GM12878 (cell line): ENCODE results near the gene NAA60. TPM values are rescaled to one million over a fixed set of nuclear protein-coding genes. Genes with fewer than 3 reads are reported as not detected.
A peak's percentile ranks its signal among the peaks of the same experiment; 100 is the strongest.

ENCODE experiments used
- ATAC-seq: fragments of 200-7000 bp; cut with Tn5 transposase; 3 replicates; pipeline ENCODE4 v1.9.1; 2020; ENCODE audit warnings: mild to moderate bottlenecking, moderate library complexity
- BruUV-seq: library from RNA; stranded (reverse); fragments of 400-500 nt; replicated peaks from 2 replicates; lab custom pipeline; 2021; lab: Mats Ljungman, UMichigan
- CTCF ChIA-PET: fragments of 300-600 bp; sonication (Branson Sonifier 250); formaldehyde crosslinking; extraction: SDS; loops from one replicate; lab custom pipeline; 2021; ENCODE audit warnings: inconsistent platforms; lab: Yijun Ruan, JAX
- POLR2A ChIA-PET: fragments of 350-600 bp; formaldehyde crosslinking; extraction: SDS; loops from one replicate; lab custom pipeline; 2021; ENCODE audit warnings: inconsistent platforms; lab: Charles Lee
- RAD21 ChIA-PET: fragments of 300-600 bp; sonication (Branson Sonifier 250); formaldehyde crosslinking; loops from one replicate; lab custom pipeline; 2023; ENCODE audit warnings: antibody characterized with exemption; ENCODE audit not compliant: unreplicated experiment; lab: Charles Lee
- SMC1A ChIA-PET: fragments of 300-600 bp; sonication (Branson Sonifier 250); formaldehyde crosslinking; loops from one replicate; lab custom pipeline; 2023; ENCODE audit not compliant: unreplicated experiment, uncharacterized antibody; lab: Charles Lee
- DNase-seq: peaks from one replicate; pipeline ENCODE4 v3.0.0-alpha.2; 2011; ENCODE audit warnings: low read depth, low spot score
- FAIRE-seq: peaks from 3 replicates; lab custom pipeline; 2011; peaks lifted over from hg19 to GRCh38; lab: Jason Lieb, UNC
- H2AFZ ChIP-seq: 2 replicates; pipeline ENCODE4 v1.6.0; 2011; ENCODE audit warnings: low read depth, low read length, control low read depth; ENCODE audit not compliant: control insufficient read depth
- H3K27ac ChIP-seq: 2 replicates; pipeline ENCODE4 v1.5.1; 2011; ENCODE audit warnings: control low read depth; ENCODE audit not compliant: control insufficient read depth, insufficient read depth
- H3K27me3 ChIP-seq, 2 experiments: replicated peaks in 1 of 2; 2 replicates each; pipeline versions ENCODE4 v1.6.0 to v1.6.1; 2011; ENCODE audit warnings: low read length in 1 of 2; ENCODE audit not compliant: control insufficient read depth in 2 of 2, insufficient read depth in 2 of 2
- H3K36me3 ChIP-seq, 2 experiments: 2 replicates each; pipeline ENCODE4 v1.5.1; 2011; ENCODE audit warnings: low read length in 1 of 2; ENCODE audit not compliant: control insufficient read depth in 2 of 2, insufficient read depth in 2 of 2
- H3K4me1 ChIP-seq: 2 replicates; pipeline ENCODE4 v1.6.1; 2011; ENCODE audit warnings: mild to moderate bottlenecking, low read length, moderate library complexity, mixed read lengths; ENCODE audit not compliant: control insufficient read depth, insufficient read depth
- H3K4me2 ChIP-seq: 2 replicates; pipeline ENCODE4 v1.6.0; 2011; ENCODE audit warnings: control low read depth; ENCODE audit not compliant: control insufficient read depth, insufficient read depth
- H3K4me3 ChIP-seq: fragments of 200-600 bp; sonication (generic); 2 replicates; pipeline ENCODE4 v1.5.1; 2016
- H3K79me2 ChIP-seq: 2 replicates; pipeline ENCODE4 v1.6.0; 2011; ENCODE audit warnings: low read length; ENCODE audit not compliant: control insufficient read depth, insufficient read depth
- H3K9ac ChIP-seq: 2 replicates; pipeline ENCODE4 v1.8.0; 2011; ENCODE audit warnings: low read length, control low read depth, mixed read lengths; ENCODE audit not compliant: control insufficient read depth, insufficient read depth
- H3K9me3 ChIP-seq: replicated peaks from 3 replicates; pipeline ENCODE4 v1.5.1; 2011; ENCODE audit warnings: mild to moderate bottlenecking, low read length; ENCODE audit not compliant: control insufficient read depth, insufficient read depth
- H4K20me1 ChIP-seq: 2 replicates; pipeline ENCODE4 v1.6.0; 2011; ENCODE audit not compliant: control insufficient read depth, insufficient read depth
- CBX3 ChIP-seq: fragments of 200-600 bp; sonication (generic); IDR thresholded peaks from 2 replicates; pipeline ENCODE4 v1.6.1; 2016; ENCODE audit warnings: low read depth, borderline replicate concordance
- CHD2 ChIP-seq: IDR thresholded peaks from 2 replicates; pipeline ENCODE4 v1.6.1; 2011; ENCODE audit warnings: low read depth, low read length, improper control_type of control experiment, borderline replicate concordance
- CREM ChIP-seq: IDR thresholded peaks from 2 replicates; pipeline ENCODE4 v1.6.1; 2014; ENCODE audit warnings: antibody characterized with exemption, low read depth
- EGR1 ChIP-seq, 2 experiments: IDR thresholded peaks; 1 replicate in 1 of 2; 2 replicates in 1 of 2; pipeline ENCODE4 v1.6.1; 2011 to 2012; ENCODE audit warnings: low read depth in 2 of 2, low read length in 2 of 2, borderline replicate concordance in 1 of 2, mild to moderate bottlenecking in 1 of 2, moderate library complexity in 1 of 2
- IKZF2 ChIP-seq, 2 experiments: fragments of 450-650 bp; IDR thresholded peaks; 2 replicates each; pipeline ENCODE4 v1.6.1; 2017; ENCODE audit warnings: mild to moderate bottlenecking in 2 of 2, moderate library complexity in 2 of 2
- POLR2A ChIP-seq: IDR thresholded peaks from 2 replicates; pipeline ENCODE4 v1.6.1; 2011; ENCODE audit warnings: low read depth, mild to moderate bottlenecking, low read length
- POLR2AphosphoS5 ChIP-seq: IDR thresholded peaks from 2 replicates; pipeline ENCODE4 v1.6.1; 2011; ENCODE audit warnings: mild to moderate bottlenecking, low read length, inconsistent platforms
- TAF1 ChIP-seq: IDR thresholded peaks from 2 replicates; pipeline ENCODE4 v1.6.1; 2011; ENCODE audit warnings: mild to moderate bottlenecking, low read depth, low read length, borderline replicate concordance
- YY1 ChIP-seq: IDR thresholded peaks from 2 replicates; pipeline ENCODE4 v1.6.1; 2011; ENCODE audit warnings: low read depth, mild to moderate bottlenecking, low read length
- WGBS: methylation state at CpG from one replicate; pipeline ENCODE4 v1.1.6; 2016; ENCODE audit warnings: low lambda C conversion rate; ENCODE audit not compliant: insufficient replicate concordance, insufficient coverage; ENCODE audit errors: missing lambda C conversion rate; 5-methylcytosine and 5-hydroxymethylcytosine counted together
- in situ Hi-C: fragments of 300-500 bp; cut with MboI; formaldehyde crosslinking; loops from 9 replicates; pipeline ENCODE4 v1.14.3; 2018; ENCODE audit warnings: mixed read lengths
- intact Hi-C: fragments of 100-400 bp; cut with micrococcal nuclease; formaldehyde crosslinking; loops from one replicate; pipeline ENCODE4 v1.14.2; 2022; ENCODE audit not compliant: unreplicated experiment
- polyA plus RNA-seq, 11 experiments: library from polyadenylated mRNA; depleted of rRNA in 4 of 11; unstranded in 6 of 11; stranded (reverse) in 5 of 11; fragments of >200 nt; fragmentation: Nextera tagmentation in 4 of 11; fragmentation: Illumina TruSeq in 1 of 11; extraction: Ambion mirVana in 4 of 11; extraction: Trizol in 1 of 11; gene quantifications; 1 replicate in 1 of 11; 2 replicates in 10 of 11; pipeline versions ENCODE4 v1.2.1 to v1.2.3, GENCODE V29; 2011 to 2016; ENCODE audit warnings: inconsistent platforms in 2 of 11, missing spikeins in 2 of 11, low read depth in 1 of 11
- total RNA-seq, 4 experiments: library from RNA; depleted of rRNA in 3 of 4; stranded (reverse); fragments of >200 nt in 3 of 4; fragmentation: Illumina TruSeq in 1 of 4; extraction: Trizol in 1 of 4; gene quantifications; 2 replicates each; pipeline versions ENCODE4 v1.2.1 to v1.2.3, GENCODE V29; 2013 to 2021
- TF ChIP-seq, protein P1 (sequence below): fragments of 450-650 bp; formaldehyde crosslinking; IDR thresholded peaks from 2 replicates; pipeline ENCODE4 v1.4.0; 2020; ENCODE audit warnings: mild to moderate bottlenecking, moderate library complexity
- TF ChIP-seq, protein P2 (sequence below): IDR thresholded peaks from 2 replicates; pipeline ENCODE4 v1.6.1; 2011; ENCODE audit warnings: low read depth, low read length, improper control_type of control experiment, borderline replicate concordance

NAA60 gene
- total and polyA plus RNA-seq, 10 of the 15 experiments (the other 5 are each of a cell fraction or from before 2014, with no cell fraction given), result 6.2 to 43.1 (median 34.6) TPM

DNA sequence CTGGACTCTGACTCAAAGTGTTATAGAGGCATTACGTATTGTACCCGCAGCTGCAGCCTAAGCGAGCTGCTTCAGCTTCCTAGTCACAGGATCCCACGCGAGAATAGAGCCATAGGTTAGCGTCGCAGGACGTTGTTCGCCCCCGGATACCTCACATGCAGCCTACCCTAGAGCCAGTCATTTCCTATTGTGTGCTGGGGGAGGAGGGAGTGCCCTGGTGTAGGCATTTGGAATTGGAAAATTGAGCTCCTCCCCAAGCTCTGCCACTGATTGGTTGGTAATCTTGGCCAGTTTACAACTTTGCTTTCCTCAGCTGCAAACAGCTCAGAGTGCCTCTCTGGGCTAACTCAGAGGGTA is 530 bp downstream of the NAA60 start:
- RAD21 ChIA-PET, result interaction anchor here (0.9 to 1.1 kb wide), 3 partner anchors 9 to 161 kb away, joined by 3 to 6 read pairs (median 5); partner anchors contain the start of genes ZNF174 and ZSCAN32
- no peak overlapping the region for H2AFZ ChIP-seq

More for the DNA sequence above, 530 bp downstream of the NAA60 start:
- Histone ChIP-seq H3K27me3 (no peaks in the 10 kb centered on the region), H3K36me3 (no peaks in the 10 kb centered on the region; a peak in 1 of 4 replicates), H3K27ac (peak overlapping the region; percentile 75), H3K4me1 (no peaks in the 10 kb centered on the region), H3K4me2 (0 out of 2 replicates have a peak overlapping the region, but pooled peaks have one; percentile 29), H4K20me1 (no peaks in the 10 kb centered on the region), H3K79me2 (peaks cover 18% of the 10 kb centered on the region), H3K9ac (peak overlapping the region; percentile 54)
- DNase-seq (no peak), FAIRE-seq (no peak)
- ChIA-PET CTCF (interaction anchor here (1.0 to 2.2 kb wide), 8 partner anchors 13 to 310 kb away, joined by 3 to 12 read pairs (median 4); partner anchors contain the start of genes ZNF174 and ZSCAN32), POLR2A (interaction anchor here (0.6 to 2.1 kb wide), 6 partner anchors 13 to 161 kb away, joined by 3 to 10 read pairs (median 4); partner anchors contain the start of genes ZNF174, ZNF263 and ZSCAN32), SMC1A (interaction anchor here (0.7 to 2.7 kb wide), 8 partner anchors 9 to 179 kb away, joined by 3 to 11 read pairs (median 4); partner anchors contain the start of genes ZNF174 and ZSCAN32)
- BruUV-seq, result TSS peak; percentile 92
- 0 out of 2 replicates have a peak, but pooled peaks have one; percentile 11 for TF ChIP-seq YY1
- TF ChIP-seq POLR2AphosphoS5, result peak; percentile 58
- TF ChIP-seq TAF1, result peak; percentile 31; the same call in 1 of the 2 replicates
- TF ChIP-seq, protein P1, sequence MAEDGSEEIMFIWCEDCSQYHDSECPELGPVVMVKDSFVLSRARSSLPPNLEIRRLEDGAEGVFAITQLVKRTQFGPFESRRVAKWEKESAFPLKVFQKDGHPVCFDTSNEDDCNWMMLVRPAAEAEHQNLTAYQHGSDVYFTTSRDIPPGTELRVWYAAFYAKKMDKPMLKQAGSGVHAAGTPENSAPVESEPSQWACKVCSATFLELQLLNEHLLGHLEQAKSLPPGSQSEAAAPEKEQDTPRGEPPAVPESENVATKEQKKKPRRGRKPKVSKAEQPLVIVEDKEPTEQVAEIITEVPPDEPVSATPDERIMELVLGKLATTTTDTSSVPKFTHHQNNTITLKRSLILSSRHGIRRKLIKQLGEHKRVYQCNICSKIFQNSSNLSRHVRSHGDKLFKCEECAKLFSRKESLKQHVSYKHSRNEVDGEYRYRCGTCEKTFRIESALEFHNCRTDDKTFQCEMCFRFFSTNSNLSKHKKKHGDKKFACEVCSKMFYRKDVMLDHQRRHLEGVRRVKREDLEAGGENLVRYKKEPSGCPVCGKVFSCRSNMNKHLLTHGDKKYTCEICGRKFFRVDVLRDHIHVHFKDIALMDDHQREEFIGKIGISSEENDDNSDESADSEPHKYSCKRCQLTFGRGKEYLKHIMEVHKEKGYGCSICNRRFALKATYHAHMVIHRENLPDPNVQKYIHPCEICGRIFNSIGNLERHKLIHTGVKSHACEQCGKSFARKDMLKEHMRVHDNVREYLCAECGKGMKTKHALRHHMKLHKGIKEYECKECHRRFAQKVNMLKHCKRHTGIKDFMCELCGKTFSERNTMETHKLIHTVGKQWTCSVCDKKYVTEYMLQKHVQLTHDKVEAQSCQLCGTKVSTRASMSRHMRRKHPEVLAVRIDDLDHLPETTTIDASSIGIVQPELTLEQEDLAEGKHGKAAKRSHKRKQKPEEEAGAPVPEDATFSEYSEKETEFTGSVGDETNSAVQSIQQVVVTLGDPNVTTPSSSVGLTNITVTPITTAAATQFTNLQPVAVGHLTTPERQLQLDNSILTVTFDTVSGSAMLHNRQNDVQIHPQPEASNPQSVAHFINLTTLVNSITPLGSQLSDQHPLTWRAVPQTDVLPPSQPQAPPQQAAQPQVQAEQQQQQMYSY (CRISPR knock-in tag), result no peak
- TF ChIP-seq CBX3, result no peak
- no peak for TF ChIP-seq IKZF2 (IDR thresholded peaks at IDR 0.05)
- TF ChIP-seq, protein P2, sequence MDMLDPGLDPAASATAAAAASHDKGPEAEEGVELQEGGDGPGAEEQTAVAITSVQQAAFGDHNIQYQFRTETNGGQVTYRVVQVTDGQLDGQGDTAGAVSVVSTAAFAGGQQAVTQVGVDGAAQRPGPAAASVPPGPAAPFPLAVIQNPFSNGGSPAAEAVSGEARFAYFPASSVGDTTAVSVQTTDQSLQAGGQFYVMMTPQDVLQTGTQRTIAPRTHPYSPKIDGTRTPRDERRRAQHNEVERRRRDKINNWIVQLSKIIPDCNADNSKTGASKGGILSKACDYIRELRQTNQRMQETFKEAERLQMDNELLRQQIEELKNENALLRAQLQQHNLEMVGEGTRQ, result no peak
- 0 out of 2 replicates have a peak, but pooled peaks have one; percentile 24 for TF ChIP-seq CREM
- peak; percentile 14; the same call in 1 of the 2 replicates for TF ChIP-seq CHD2
- peak in 1 of 2 experiments; percentile 39; a peak in 1 of 3 replicates for TF ChIP-seq EGR1 (IDR thresholded peaks at IDR 0.05; ENCODE audit: borderline replicate concordance in 1 of 2, low read depth in 2 of 2, low read length in 2 of 2)
- TF ChIP-seq POLR2A, result peak; percentile 63; the same call in 1 of the 2 replicates
- TF ChIP-seq, all 136 proteins: peak for 7
- H3K9me3 ChIP-seq, result no peaks in the 10 kb centered on the region; the same call in 2 of the 3 replicates
- intact Hi-C loops (no loop called here), in situ Hi-C loops (no loop called here)
- H3K4me3 ChIP-seq, result peak overlapping the region; percentile 74
- ATAC-seq, result peak; percentile 71
- 35% methylated on average over 10 of the region's 10 CpGs for WGBS
